Stimulated activated CD4-positive, alpha-beta T cell treated with anti-CD3 and anti-CD28 coated beads, Interleukin-2, amount 100 ng/mL, for 48 hours (primary cell): Measurements from ENCODE around the gene SEPTIN5.
"Not testable (repeated sequence)": the region's sequence is repeated elsewhere in the genome, so short reads cannot be mapped to it uniquely, and the experiment has no call there.

Experiments used
- DNase-seq, 2 donors: peaks; one replicate each; pipeline ENCODE4 v3.0.0-alpha.2; 2020

The SEPTIN5 gene

GRCh38 chr22:19721330-19722177, 7.3 kb downstream of the SEPTIN5 start:
- DNase-seq, result no peak

GRCh38 chr22:19722178-19722981, 8.1 kb downstream of the SEPTIN5 start:
- DNase-seq, result no peak

GRCh38 chr22:19722982-19723231, 8.6 kb downstream of the SEPTIN5 start:
- no peak for DNase-seq

- peak; percentile 24 to 40 for DNase-seq
Measured at GRCh38 chr22:19723232-19723982, 9.1 kb downstream of the SEPTIN5 start, which contains the start of gene GP1BB. TSS of gene GP1BB (plus strand) at chr22:19723539. CDS start at chr22:19723570, 31 bp downstream.

GRCh38 chr22:19723983-19724827, 9.9 kb downstream of the SEPTIN5 start:
- DNase-seq, result peak; percentile 35 to 44

- DNase-seq, result no peak
Measured at GRCh38 chr22:19724927-19725661, 10.8 kb downstream of the SEPTIN5 start.

GRCh38 chr22:19726064-19726788, 11.9 kb downstream of the SEPTIN5 start:
- not testable (repeated sequence) for DNase-seq

GRCh38 chr22:19727310-19728150, 13.2 kb downstream of the SEPTIN5 start:
- no peak for DNase-seq

GRCh38 chr22:19728271-19728670, 14.0 kb downstream of the SEPTIN5 start:
- DNase-seq, result no peak

GRCh38 chr22:19728836-19729235, 14.5 kb downstream of the SEPTIN5 start:
- DNase-seq, result no peak

GRCh38 chr22:19729507-19729906, 15.2 kb downstream of the SEPTIN5 start:
- no peak for DNase-seq

GRCh38 chr22:19730198-19730597, 15.9 kb downstream of the SEPTIN5 start:
- DNase-seq, result no peak

GRCh38 chr22:19730655-19731360, 16.5 kb downstream of the SEPTIN5 start:
- peak; percentile 83 to 85 for DNase-seq

- no peak for DNase-seq
Measured at GRCh38 chr22:19731361-19732135, 17.2 kb downstream of the SEPTIN5 start.

GRCh38 chr22:19732403-19733113, 18.3 kb downstream of the SEPTIN5 start:
- no peak for DNase-seq

GRCh38 chr22:19733755-19734154, 19.5 kb downstream of the SEPTIN5 start:
- no peak for DNase-seq

- DNase-seq, result no peak
Measured at GRCh38 chr22:19734163-19734562, 19.9 kb downstream of the SEPTIN5 start.
